OCI-LY1 (cell line): ENCODE results near the gene KCNJ12.
"Not testable (repeated sequence)": the region's sequence is repeated elsewhere in the genome, so short reads cannot be mapped to it uniquely, and the experiment has no call there.

Source experiments
- H2AFZ ChIP-seq: fragments of 200-600 bp; sonication (generic), shearing (Covaris generic); 2 replicates; pipeline ENCODE4 v1.6.0; 2014; ENCODE audit warnings: antibody characterized with exemption, mild to moderate bottlenecking, low read length
- H3F3A ChIP-seq: fragments of 200-600 bp; sonication (generic), shearing (Covaris generic); 2 replicates; pipeline ENCODE4 v1.6.0; 2014; ENCODE audit warnings: mild to moderate bottlenecking, antibody characterized with exemption, low read length, moderate library complexity; ENCODE audit not compliant: insufficient read depth
- H3K27ac ChIP-seq: fragments of 200-600 bp; sonication (generic); 2 replicates; pipeline ENCODE4 v1.5.1; 2014; ENCODE audit warnings: low read length, mixed run types, mild to moderate bottlenecking, low read depth; ENCODE audit not compliant: poor library complexity, severe bottlenecking
- H3K27me3 ChIP-seq: fragments of 200-600 bp; sonication (generic); 2 replicates; pipeline ENCODE4 v1.6.0; 2014; ENCODE audit warnings: antibody characterized with exemption, mild to moderate bottlenecking, low read length, moderate library complexity; ENCODE audit not compliant: insufficient read depth
- H3K36me3 ChIP-seq: fragments of 200-600 bp; sonication (generic); 2 replicates; pipeline ENCODE4 v1.6.1; 2014; ENCODE audit warnings: mild to moderate bottlenecking, antibody characterized with exemption, low read length, moderate library complexity, mixed read lengths; ENCODE audit not compliant: insufficient read depth
- H3K4me1 ChIP-seq: fragments of 200-600 bp; sonication (generic); 2 replicates; pipeline ENCODE4 v1.5.1; 2014; ENCODE audit warnings: mild to moderate bottlenecking, low read length, moderate library complexity; ENCODE audit not compliant: insufficient read depth, severe bottlenecking
- H3K4me2 ChIP-seq: fragments of 200-600 bp; sonication (generic), shearing (Covaris generic); 2 replicates; pipeline ENCODE4 v1.6.1; 2014; ENCODE audit warnings: low read length
- H3K4me3 ChIP-seq: fragments of 200-600 bp; sonication (generic); 2 replicates; pipeline ENCODE4 v1.5.1; 2014; ENCODE audit warnings: low read length, low read depth, mild to moderate bottlenecking, mixed read lengths; ENCODE audit not compliant: poor library complexity, severe bottlenecking
- H3K79me2 ChIP-seq: fragments of 200-600 bp; shearing (Covaris generic); 2 replicates; pipeline ENCODE4 v1.6.1; 2016; ENCODE audit warnings: mixed run types, low read length, mixed read lengths; ENCODE audit not compliant: insufficient read depth
- H3K9ac ChIP-seq: fragments of 200-600 bp; sonication (generic), shearing (Covaris generic); 2 replicates; pipeline ENCODE4 v1.6.1; 2014; ENCODE audit warnings: mild to moderate bottlenecking, low read length, mixed read lengths
- H3K9me2 ChIP-seq: fragments of 200-600 bp; sonication (generic), shearing (Covaris generic); 2 replicates; pipeline ENCODE4 v1.6.1; 2014; ENCODE audit warnings: low read depth, mild to moderate bottlenecking, low read length, mixed read lengths
- H3K9me3 ChIP-seq: fragments of 200-600 bp; shearing (Covaris generic); 2 replicates; pipeline ENCODE4 v1.6.1; 2014; ENCODE audit warnings: low read length, mixed read lengths
- H4K20me1 ChIP-seq: fragments of 200-600 bp; sonication (generic), shearing (Covaris generic); 2 replicates; pipeline ENCODE4 v1.6.0; 2016; ENCODE audit warnings: mild to moderate bottlenecking, low read length; ENCODE audit not compliant: insufficient read depth
- CTCF ChIP-seq: fragments of 200-600 bp; sonication (generic), shearing (Covaris generic); IDR thresholded peaks from 2 replicates; pipeline ENCODE4 v1.5.1; 2017; ENCODE audit warnings: mild to moderate bottlenecking, antibody characterized with exemption, low read length, moderate library complexity, mixed read lengths
- EZH2 ChIP-seq: fragments of 200-600 bp; sonication (generic), shearing (Covaris generic); IDR thresholded peaks from 2 replicates; pipeline ENCODE4 v1.8.0; 2017; ENCODE audit warnings: borderline replicate concordance, mixed run types, mild to moderate bottlenecking, antibody characterized with exemption, low read length, moderate library complexity, mixed read lengths

KCNJ12 gene

DNA sequence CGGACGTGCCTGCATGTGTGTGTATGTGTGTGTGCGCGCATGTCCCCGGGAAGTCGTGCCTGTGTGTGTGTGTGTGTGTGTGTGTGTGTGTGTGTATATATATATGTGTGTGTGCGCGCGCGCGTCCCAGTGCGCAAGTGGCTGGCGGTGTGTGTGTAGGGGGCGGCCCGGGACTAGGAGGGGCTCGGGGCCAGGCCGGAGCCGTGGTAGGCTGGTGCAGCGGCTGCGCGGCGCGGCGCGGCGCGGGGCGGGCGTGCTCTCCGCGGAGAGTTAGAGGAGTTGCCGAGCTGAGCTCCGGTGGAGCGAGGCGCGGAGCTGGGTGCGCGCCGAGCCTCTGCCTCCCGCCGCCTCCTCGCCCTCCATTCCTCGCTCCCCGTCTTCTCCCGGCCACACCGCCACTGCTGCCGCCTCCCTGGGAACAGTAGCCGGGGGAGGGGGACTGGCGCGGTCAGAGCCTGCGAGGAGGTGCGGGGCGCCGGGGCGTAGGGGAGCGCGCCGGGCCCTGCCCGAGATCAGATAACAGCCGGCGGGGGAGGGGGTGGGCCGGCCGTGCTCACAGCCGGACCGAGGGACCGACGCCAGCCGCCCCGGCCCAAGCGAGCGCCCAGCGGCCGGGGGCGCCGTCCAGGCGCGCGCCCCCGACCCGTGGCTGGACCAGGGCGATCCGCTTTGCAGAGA, at the start of gene KCNJ12:
Gene KCNJ12, plus strand, starts transcription at position 277 of the 678 bp plus-strand sequence. CDS start 38,986 bp downstream, outside the sequence.
- H3K79me2 ChIP-seq, result no peaks in the 10 kb centered on the region
- H3K9me3 ChIP-seq, result no peaks in the 10 kb centered on the region
- no peak within 1 kb of the TSS for H3K4me2 ChIP-seq
- no peaks in the 10 kb centered on the region for H3F3A ChIP-seq
- H3K9me2 ChIP-seq, result no peaks in the 10 kb centered on the region
- no peak within 1 kb of the TSS for H3K9ac ChIP-seq
- H3K36me3 ChIP-seq, result no peaks in the 10 kb centered on the region
- H3K4me1 ChIP-seq, result no peaks in the 10 kb centered on the region
- H3K27ac ChIP-seq, result no peak within 1 kb of the TSS
- no peak within 1 kb of the TSS for H3K4me3 ChIP-seq
- H3K27me3 ChIP-seq, result no peaks in the 10 kb centered on the region
- no peak for TF ChIP-seq EZH2
- no peak for TF ChIP-seq CTCF
- H4K20me1 ChIP-seq, result no peaks in the 10 kb centered on the region
- no peak within 1 kb of the TSS for H2AFZ ChIP-seq

DNA sequence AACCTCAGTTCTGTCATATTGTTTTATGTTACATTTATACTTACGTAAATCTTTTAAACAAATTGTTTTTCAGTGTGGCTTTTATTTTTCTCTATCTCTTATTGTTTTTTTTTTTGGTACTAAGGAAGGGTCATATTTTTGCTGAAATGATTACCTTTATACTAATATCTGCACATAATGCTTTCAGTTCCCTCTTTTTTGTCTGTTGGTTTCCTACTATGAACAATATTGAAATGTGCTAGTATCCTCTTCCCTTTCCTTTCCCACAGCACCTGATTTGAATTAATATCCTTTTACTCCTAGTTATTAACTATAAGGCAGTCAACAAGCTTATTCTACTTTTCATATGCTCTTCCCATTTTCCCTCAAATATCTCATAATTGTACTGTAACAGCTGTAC, 48.2 kb upstream of the KCNJ12 start:
- H3K9ac ChIP-seq, H3K27me3 ChIP-seq, H3K9me3 ChIP-seq, H3K27ac ChIP-seq, H3K4me2 ChIP-seq, H3K36me3 ChIP-seq, H3K9me2 ChIP-seq, H3K4me3 ChIP-seq, H4K20me1 ChIP-seq, H3K79me2 ChIP-seq, H3F3A ChIP-seq, H2AFZ ChIP-seq: not testable (repeated sequence)
- peaks cover 22% of the 10 kb centered on the region for H3K4me1 ChIP-seq

- not testable (repeated sequence) for H3K4me2 ChIP-seq, H3K9me2 ChIP-seq, H3K27me3 ChIP-seq, H3F3A ChIP-seq, H2AFZ ChIP-seq, H3K4me3 ChIP-seq, H3K9ac ChIP-seq, H3K36me3 ChIP-seq, H3K9me3 ChIP-seq, H3K27ac ChIP-seq, H4K20me1 ChIP-seq, H3K79me2 ChIP-seq
- peaks cover 14% of the 10 kb centered on the region for H3K4me1 ChIP-seq
Measured at GRCh38 chr17:21328778-21329177, 47.4 kb upstream of the KCNJ12 start.

DNA sequence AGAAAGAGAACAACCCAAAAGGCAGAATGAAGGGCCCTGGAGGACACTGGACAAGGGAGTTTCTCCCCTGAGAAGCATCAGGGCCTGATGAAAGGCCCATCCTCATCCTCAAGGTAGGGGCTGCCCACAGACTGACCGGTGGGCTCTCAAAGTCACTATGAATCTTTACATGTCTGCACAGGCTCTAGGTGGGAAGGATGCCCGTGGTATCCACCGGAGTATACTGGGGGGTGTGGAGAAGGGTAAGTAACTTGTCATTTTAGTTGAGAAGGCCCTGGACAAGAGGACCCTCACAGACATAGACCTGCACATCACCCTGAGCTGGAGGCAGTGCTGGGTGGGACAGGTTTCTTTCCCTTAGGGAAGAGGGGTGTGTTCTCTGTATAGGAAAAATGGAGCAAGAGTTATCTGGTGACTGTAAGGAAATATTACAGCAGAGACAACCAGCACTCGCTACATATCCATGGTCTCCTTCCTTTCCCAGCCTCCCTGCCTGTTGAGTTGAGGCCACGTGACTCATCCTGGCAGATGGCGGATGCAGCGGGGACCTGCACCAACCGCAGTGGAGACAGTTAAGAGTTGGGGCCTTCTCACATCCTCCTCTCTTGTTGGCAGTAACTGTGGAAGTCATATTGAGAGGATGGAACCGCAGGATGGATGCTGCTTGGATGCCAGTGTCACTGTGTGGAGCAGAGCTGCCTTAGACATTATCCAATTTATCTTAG, 45.6 kb upstream of the KCNJ12 start:
- Histone ChIP-seq H3K27me3 (no peaks in the 10 kb centered on the region), H3K4me2 (no peak overlapping the region), H3K9me3 (no peaks in the 10 kb centered on the region), H3F3A (no peaks in the 10 kb centered on the region), H3K79me2 (no peaks in the 10 kb centered on the region), H3K36me3 (no peaks in the 10 kb centered on the region), H3K9ac (no peak overlapping the region), H4K20me1 (no peaks in the 10 kb centered on the region), H3K9me2 (no peaks in the 10 kb centered on the region), H3K4me3 (no peak overlapping the region), H2AFZ (no peak overlapping the region), H3K27ac (no peak overlapping the region), H3K4me1 (peaks cover 3% of the 10 kb centered on the region)
- no peak for TF ChIP-seq EZH2
- no peak for TF ChIP-seq CTCF

DNA sequence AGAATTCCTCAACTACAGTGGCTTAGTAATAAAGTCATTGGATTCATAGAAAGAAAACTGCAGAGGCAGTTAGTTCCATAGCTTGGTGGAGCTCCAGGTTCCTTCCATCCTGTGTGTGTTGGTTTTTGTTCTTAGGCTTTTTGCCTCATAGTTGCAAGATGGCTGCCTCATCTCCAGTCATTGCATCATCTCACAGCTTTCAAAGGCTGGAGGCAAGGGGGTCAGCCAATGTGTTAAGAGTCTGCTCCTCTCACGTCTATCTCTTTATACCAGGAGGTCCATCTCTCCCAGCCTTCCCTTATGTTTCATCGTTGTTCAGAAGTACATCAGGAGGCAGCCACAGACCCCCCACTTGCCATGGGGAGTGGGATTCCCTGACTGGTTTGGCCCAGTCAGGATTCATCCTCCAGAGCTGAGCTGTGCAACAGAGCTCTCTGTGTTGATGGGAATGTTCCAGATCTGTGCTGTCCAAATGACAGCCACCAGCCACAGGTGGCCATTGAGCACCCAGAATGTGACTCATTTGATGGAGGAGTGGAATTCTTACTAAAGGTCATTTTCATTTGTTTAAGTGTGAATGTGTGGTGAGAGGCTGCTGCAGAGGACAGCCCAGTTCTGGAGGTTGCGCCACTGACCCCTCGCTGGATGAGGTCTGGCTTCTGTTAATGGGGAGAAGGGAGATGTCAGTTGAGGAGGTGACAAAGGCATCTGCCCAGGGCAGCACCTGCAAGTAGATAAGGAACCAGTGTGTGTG, 39.4 kb upstream of the KCNJ12 start:
- H3K9me2 ChIP-seq, H3K4me3 ChIP-seq, H3K9me3 ChIP-seq, H3K4me1 ChIP-seq, H3K27ac ChIP-seq, H3K4me2 ChIP-seq, H2AFZ ChIP-seq, H4K20me1 ChIP-seq, H3K79me2 ChIP-seq, H3K9ac ChIP-seq, H3K36me3 ChIP-seq, H3F3A ChIP-seq, H3K27me3 ChIP-seq: not testable (repeated sequence)
